Stimulated activated CD4-positive, alpha-beta T cell treated with anti-CD3 and anti-CD28 coated beads, Interleukin-15, amount 100 ng/mL, for 48 hours (primary cell): ENCODE data around the gene IGFBP2.

Experiments used
- DNase-seq, 2 donors: peaks; one replicate each; pipeline ENCODE4 v3.0.0-alpha.2; 2020; ENCODE audit warnings: low read depth in 2 of 2

IGFBP2 gene

GRCh38 chr2:216701544-216701943 is 68.3 kb downstream of the IGFBP2 start:
- no peak for DNase-seq

- no peak for DNase-seq
Measured at GRCh38 chr2:216702756-216703155, 69.5 kb downstream of the IGFBP2 start.

- no peak for DNase-seq
Measured at GRCh38 chr2:216710551-216711301, 77.5 kb downstream of the IGFBP2 start.

GRCh38 chr2:216711348-216711747 is 78.1 kb downstream of the IGFBP2 start:
- no peak for DNase-seq

- DNase-seq = no peak
Measured at GRCh38 chr2:216713691-216714336, 80.6 kb downstream of the IGFBP2 start.
